ENCODE data around the gene AUTS2.

Gene AUTS2

GRCh38 chr7:69799990-69800389, 201.7 kb downstream of the AUTS2 start:
- no peak for DNase-seq

- no peak for DNase-seq
Measured at GRCh38 chr7:69800495-69800894, 202.2 kb downstream of the AUTS2 start.

GRCh38 chr7:69801729-69802682, 203.7 kb downstream of the AUTS2 start:
- DNase-seq = no peak

- no peak for DNase-seq
Measured at GRCh38 chr7:69803699-69804516, 205.6 kb downstream of the AUTS2 start.

GRCh38 chr7:69804962-69805361, 206.7 kb downstream of the AUTS2 start:
- no peak for DNase-seq

- no peak for DNase-seq
Measured at GRCh38 chr7:69808391-69808790, 210.1 kb downstream of the AUTS2 start.

GRCh38 chr7:69811476-69812308, 213.4 kb downstream of the AUTS2 start:
- DNase-seq = no peak

- DNase-seq = no peak
Measured at GRCh38 chr7:69812756-69813155, 214.5 kb downstream of the AUTS2 start.

GRCh38 chr7:69813637-69814240, 215.5 kb downstream of the AUTS2 start:
- DNase-seq = no peak

- DNase-seq = no peak
Measured at GRCh38 chr7:69814421-69814962, 216.2 kb downstream of the AUTS2 start.

- DNase-seq = no peak
Measured at GRCh38 chr7:69816501-69816900, 218.2 kb downstream of the AUTS2 start.

- DNase-seq = no peak
Measured at GRCh38 chr7:69817121-69817520, 218.8 kb downstream of the AUTS2 start.

- DNase-seq = no peak
Measured at GRCh38 chr7:69817841-69818635, 219.8 kb downstream of the AUTS2 start.

GRCh38 chr7:69818636-69819332, 220.5 kb downstream of the AUTS2 start:
- no peak for DNase-seq

- DNase-seq = no peak
Measured at GRCh38 chr7:69819333-69819705, 221.0 kb downstream of the AUTS2 start.

GRCh38 chr7:69820479-69821192, 222.4 kb downstream of the AUTS2 start:
- DNase-seq = no peak

GRCh38 chr7:69822386-69822785, 224.1 kb downstream of the AUTS2 start:
- no peak for DNase-seq

- DNase-seq = peak; percentile 67
Measured at GRCh38 chr7:69823151-69823744, 225.0 kb downstream of the AUTS2 start.

GRCh38 chr7:69825113-69825972, 227.1 kb downstream of the AUTS2 start:
- DNase-seq = no peak
